Osteoblast (primary cell): ENCODE measurements around the gene DVL1. TPM values are rescaled to one million over a fixed set of nuclear protein-coding genes. Genes with fewer than 3 reads are reported as not detected.

Experiments
- DNase-seq: peaks from one replicate; pipeline ENCODE4 v3.0.0; 2011; ENCODE audit warnings: low spot score, mixed read lengths; ENCODE audit not compliant: insufficient read length; ENCODE audit errors: missing footprints
- H2AFZ ChIP-seq: 2 replicates; pipeline ENCODE4 v1.6.0; 2011; ENCODE audit warnings: mild to moderate bottlenecking, low read length
- H3K27ac ChIP-seq: 2 replicates; pipeline ENCODE4 v1.5.1; 2011; ENCODE audit warnings: mild to moderate bottlenecking, low read depth, low read length, moderate library complexity
- H3K27me3 ChIP-seq: 2 replicates; pipeline ENCODE4 v1.6.0; 2012; ENCODE audit warnings: mild to moderate bottlenecking, control low read depth, inconsistent platforms, low read length, moderate library complexity; ENCODE audit not compliant: insufficient read depth
- H3K36me3 ChIP-seq: 2 replicates; pipeline ENCODE4 v1.5.1; 2011; ENCODE audit warnings: mild to moderate bottlenecking, low read length, control low read depth, moderate library complexity; ENCODE audit not compliant: insufficient read depth
- H3K4me1 ChIP-seq: 2 replicates; pipeline ENCODE4 v1.5.1; 2011; ENCODE audit warnings: mild to moderate bottlenecking, low read length, control low read depth, moderate library complexity; ENCODE audit not compliant: insufficient read depth
- H3K4me2 ChIP-seq: 2 replicates; pipeline ENCODE4 v1.6.0; 2011; ENCODE audit warnings: mild to moderate bottlenecking, low read length; ENCODE audit not compliant: insufficient read depth
- H3K4me3 ChIP-seq: fragments of 200-600 bp; sonication (generic); 3 replicates; pipeline ENCODE4 v1.5.1; 2012; ENCODE audit warnings: mild to moderate bottlenecking, low read length, inconsistent platforms; ENCODE audit not compliant: insufficient read depth
- H3K79me2 ChIP-seq: 2 replicates; pipeline ENCODE4 v1.6.0; 2012; ENCODE audit warnings: mild to moderate bottlenecking, low read length, control low read depth, inconsistent platforms; ENCODE audit not compliant: insufficient read depth
- H3K9me3 ChIP-seq: 2 replicates; pipeline ENCODE4 v1.5.1; 2011; ENCODE audit warnings: low read depth, low read length, control low read depth
- H4K20me1 ChIP-seq: 2 replicates; pipeline ENCODE4 v1.6.0; 2012; ENCODE audit warnings: mild to moderate bottlenecking, low read length, control low read depth; ENCODE audit not compliant: insufficient read depth
- CTCF ChIP-seq: IDR thresholded peaks from 2 replicates; pipeline ENCODE4 v1.5.1; 2011; ENCODE audit warnings: mild to moderate bottlenecking, low read depth, low read length, moderate library complexity; ENCODE audit errors: extremely low read depth
- total RNA-seq: library from RNA; depleted of rRNA; stranded (reverse); fragments of >200 nt; gene quantifications from 2 replicates; pipeline ENCODE4 v1.2.3, GENCODE V29; 2012

The DVL1 gene
- total RNA-seq, 1 donor, result 73.5 TPM

GRCh38 chr1:1297802-1298424, 51.3 kb downstream of the DVL1 start:
- Histone ChIP-seq H3K9me3 (no peaks in the 10 kb centered on the region), H3K4me2 (no peak overlapping the region), H2AFZ (no peak overlapping the region), H3K27ac (no peak overlapping the region), H3K4me3 (no peak overlapping the region), H3K4me1 (no peaks in the 10 kb centered on the region), H4K20me1 (peaks cover 29% of the 10 kb centered on the region), H3K27me3 (no peaks in the 10 kb centered on the region), H3K79me2 (peaks cover 2% of the 10 kb centered on the region), H3K36me3 (peaks cover 3% of the 10 kb centered on the region)
- DNase-seq, result peak; percentile 79
- no peak for TF ChIP-seq CTCF

- H2AFZ ChIP-seq, result no peak overlapping the region
- no peak overlapping the region for H3K4me2 ChIP-seq
- TF ChIP-seq CTCF, result no peak
- no peaks in the 10 kb centered on the region for H3K27me3 ChIP-seq
- H3K79me2 ChIP-seq, result no peaks in the 10 kb centered on the region
- no peak overlapping the region for H3K27ac ChIP-seq
- no peaks in the 10 kb centered on the region for H3K9me3 ChIP-seq
- H3K4me1 ChIP-seq, result peaks cover under 1% of the 10 kb centered on the region
- H4K20me1 ChIP-seq, result peaks cover 25% of the 10 kb centered on the region
- peaks cover 3% of the 10 kb centered on the region for H3K36me3 ChIP-seq
- no peak overlapping the region for H3K4me3 ChIP-seq
- DNase-seq, result no peak
Observed at GRCh38 chr1:1296070-1297061, 52.9 kb downstream of the DVL1 start.

- TF ChIP-seq CTCF, result no peak
- H3K79me2 ChIP-seq, result no peaks in the 10 kb centered on the region
- no peak for DNase-seq
- no peak overlapping the region for H2AFZ ChIP-seq
- no peak overlapping the region for H3K27ac ChIP-seq
- H3K36me3 ChIP-seq, result no peaks in the 10 kb centered on the region
- H3K9me3 ChIP-seq, result no peaks in the 10 kb centered on the region
- H3K4me3 ChIP-seq, result no peak overlapping the region
- no peak overlapping the region for H3K4me2 ChIP-seq
- no peaks in the 10 kb centered on the region for H3K27me3 ChIP-seq
- peaks cover 5% of the 10 kb centered on the region for H3K4me1 ChIP-seq
- H4K20me1 ChIP-seq, result peaks cover 26% of the 10 kb centered on the region
Observed at GRCh38 chr1:1295154-1295923, 53.9 kb downstream of the DVL1 start.
